ENCODE data around the gene HIVEP3. TPM values are rescaled to one million over a fixed set of nuclear protein-coding genes. Genes with fewer than 3 reads are reported as not detected.

Gene HIVEP3
- total and polyA plus RNA-seq, 2 of the 13 experiments (the other 11 are each of a cell fraction or from before 2014, with no cell fraction given) = 0.05 TPM; not detected in 1

DNA sequence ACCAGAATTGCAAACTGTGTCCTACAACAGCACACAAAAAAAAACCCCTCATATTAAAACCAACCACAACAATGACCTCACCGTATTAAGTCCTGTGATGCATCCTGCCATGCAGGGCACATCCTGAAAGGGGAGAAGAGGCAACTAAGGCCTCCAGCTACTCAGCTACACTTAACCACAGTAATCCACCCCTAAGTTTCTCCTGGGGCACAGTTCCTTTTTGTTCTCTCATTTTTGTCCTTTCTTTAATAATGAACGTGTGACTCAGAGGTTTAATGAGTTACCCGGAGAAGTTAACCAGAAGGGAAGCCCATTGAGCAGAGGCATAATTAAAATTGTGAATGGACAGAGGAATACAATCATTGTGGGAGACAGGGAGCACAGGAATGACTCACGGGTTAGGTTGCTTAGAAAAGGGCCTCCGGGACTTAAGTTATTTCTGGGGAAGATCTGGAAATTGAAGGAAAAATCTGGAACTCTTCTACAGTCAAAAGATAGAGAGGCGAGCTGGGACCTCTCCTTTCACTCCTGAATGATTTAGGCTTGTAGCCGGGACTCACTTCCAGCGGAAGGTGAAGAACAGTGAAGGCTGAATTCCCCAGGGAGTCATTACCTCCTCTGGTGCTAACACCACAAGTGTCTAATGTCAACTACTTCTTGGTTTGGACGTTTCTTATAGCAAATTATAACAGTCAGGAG is 36.9 kb upstream of the HIVEP3 start:
- no peak overlapping the region for H3K4me3 ChIP-seq (replicated peaks in 1 of 3; ENCODE audit: insufficient read depth in 1 of 3, low read depth in 2 of 3, low read length in 3 of 3)
- no peak overlapping the region for H3K9ac ChIP-seq (ENCODE audit: insufficient read depth, low read depth, low read length)
- intact Hi-C loops (cut with micrococcal nuclease; ENCODE audit: unreplicated experiment) (no loop called here), in situ Hi-C loops (cut with HindIII; ENCODE audit: extremely low pct_ligation_motif_present, low pct_unique_long_range_greater_than_20kb) (no loop called here)
- no peak overlapping the region for H3K27ac ChIP-seq (ENCODE audit: extremely low read length, insufficient read depth, low read length)
- ChIA-PET CTCF (ENCODE audit: low intra/inter-chr PET ratio, low total read pairs) (no interaction called here), POLR2A (no interaction called here)
- TF ChIP-seq ELK4 (CRISPR knock-in tag; IDR thresholded peaks at IDR 0.05; ENCODE audit: borderline replicate concordance) (no peak), XRCC5 (optimal IDR thresholded peaks at IDR 0.05; ENCODE audit: low read length) (no peak), TSC22D2 (CRISPR knock-in tag; IDR thresholded peaks at IDR 0.05; ENCODE audit: borderline replicate concordance) (no peak), ZNF264 (CRISPR knock-in tag; IDR thresholded peaks at IDR 0.05) (no peak), ASH2L (IDR thresholded peaks at IDR 0.05; ENCODE audit: insufficient read length, low read depth, low read length) (no peak), NFYB (CRISPR knock-in tag; IDR thresholded peaks at IDR 0.05) (no peak), ZC3H4 (CRISPR knock-in tag; IDR thresholded peaks at IDR 0.05; ENCODE audit: borderline replicate concordance) (no peak), ZNF629 (CRISPR knock-in tag; conservative IDR thresholded peaks at IDR 0.05) (no peak), SRF (IDR thresholded peaks at IDR 0.05; ENCODE audit: low read depth, low read length) (no peak), NFE2L2 (IDR thresholded peaks at IDR 0.05; ENCODE audit: low read length) (no peak)
- TF ChIP-seq, protein P1, sequence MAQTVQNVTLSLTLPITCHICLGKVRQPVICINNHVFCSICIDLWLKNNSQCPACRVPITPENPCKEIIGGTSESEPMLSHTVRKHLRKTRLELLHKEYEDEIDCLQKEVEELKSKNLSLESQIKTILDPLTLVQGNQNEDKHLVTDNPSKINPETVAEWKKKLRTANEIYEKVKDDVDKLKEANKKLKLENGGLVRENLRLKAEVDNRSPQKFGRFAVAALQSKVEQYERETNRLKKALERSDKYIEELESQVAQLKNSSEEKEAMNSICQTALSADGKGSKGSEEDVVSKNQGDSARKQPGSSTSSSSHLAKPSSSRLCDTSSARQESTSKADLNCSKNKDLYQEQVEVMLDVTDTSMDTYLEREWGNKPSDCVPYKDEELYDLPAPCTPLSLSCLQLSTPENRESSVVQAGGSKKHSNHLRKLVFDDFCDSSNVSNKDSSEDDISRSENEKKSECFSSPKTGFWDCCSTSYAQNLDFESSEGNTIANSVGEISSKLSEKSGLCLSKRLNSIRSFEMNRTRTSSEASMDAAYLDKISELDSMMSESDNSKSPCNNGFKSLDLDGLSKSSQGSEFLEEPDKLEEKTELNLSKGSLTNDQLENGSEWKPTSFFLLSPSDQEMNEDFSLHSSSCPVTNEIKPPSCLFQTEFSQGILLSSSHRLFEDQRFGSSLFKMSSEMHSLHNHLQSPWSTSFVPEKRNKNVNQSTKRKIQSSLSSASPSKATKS (CRISPR knock-in tag; IDR thresholded peaks at IDR 0.05) = no peak
- no peaks in the 10 kb centered on the region for H4K20me1 ChIP-seq (ENCODE audit: insufficient read depth, low read length)
- H3K79me2 ChIP-seq (ENCODE audit: insufficient read depth, low read length) = no peaks in the 10 kb centered on the region
- no peak overlapping the region for H2AFZ ChIP-seq (ENCODE audit: low read length)
- H3K27me3 ChIP-seq (ENCODE audit: control insufficient read depth in 1 of 2, insufficient read depth in 2 of 2, low read length in 2 of 2) = no peaks in the 10 kb centered on the region
- FAIRE-seq = no peak
- no peaks in the 10 kb centered on the region for H3K9me3 ChIP-seq (ENCODE audit: low read length)
- no TSS peak for BruUV-seq (replicated peaks)
- no peaks in the 10 kb centered on the region for H3K4me1 ChIP-seq (ENCODE audit: insufficient read depth, low read length)
- no peak for DNase-seq (ENCODE audit: low spot score)
- no peaks in the 10 kb centered on the region for H3K36me3 ChIP-seq (replicated peaks in 1 of 2; ENCODE audit: control insufficient read depth in 1 of 2, insufficient read depth in 2 of 2, low read length in 2 of 2)
- no peak overlapping the region for H3K4me2 ChIP-seq (ENCODE audit: low read depth, low read length)
- ATAC-seq = no peak
- 21% methylated on average over 9 of the region's 9 CpGs for WGBS (ENCODE audit: low lambda C conversion rate)

Data from HepG2 (cell line).